ENCODE data around the gene TSHZ2. TPM values are rescaled to one million over a fixed set of nuclear protein-coding genes. Genes with fewer than 3 reads are reported as not detected.
"Not testable (repeated sequence)": the region's sequence is repeated elsewhere in the genome, so short reads cannot be mapped to it uniquely, and the experiment has no call there.

TSHZ2 gene
- total RNA-seq, 6 experiments from 2014 or later, result 14.2 to 28.1 (median 21.0) TPM

GRCh38 chr20:53428588-53428987 lies 456.4 kb downstream of the TSHZ2 start:
- intact Hi-C loops (cut with DNase I), result no loop called here
- Histone ChIP-seq H3K4me3 (no peak overlapping the region), H3K27me3 (no peaks in the 10 kb centered on the region), H3K27ac (no peak overlapping the region), H3K9me3 (no peaks in the 10 kb centered on the region), H3K36me3 (no peaks in the 10 kb centered on the region), H3K4me1 (peaks cover 0 to 5% (median 0%) of the 10 kb centered on the region in 4 donors)
- no peak for TF ChIP-seq POLR2A (IDR thresholded peaks at IDR 0.05)
- no peak for TF ChIP-seq CTCF (IDR thresholded peaks at IDR 0.05)
- WGBS (ENCODE audit: insufficient coverage, low coverage, low lambda C conversion rate, missing lambda C conversion rate), result 75% methylated on average over 3 of the region's 3 CpGs
- ATAC-seq (no peak), DNase-seq (no peak)

DNA sequence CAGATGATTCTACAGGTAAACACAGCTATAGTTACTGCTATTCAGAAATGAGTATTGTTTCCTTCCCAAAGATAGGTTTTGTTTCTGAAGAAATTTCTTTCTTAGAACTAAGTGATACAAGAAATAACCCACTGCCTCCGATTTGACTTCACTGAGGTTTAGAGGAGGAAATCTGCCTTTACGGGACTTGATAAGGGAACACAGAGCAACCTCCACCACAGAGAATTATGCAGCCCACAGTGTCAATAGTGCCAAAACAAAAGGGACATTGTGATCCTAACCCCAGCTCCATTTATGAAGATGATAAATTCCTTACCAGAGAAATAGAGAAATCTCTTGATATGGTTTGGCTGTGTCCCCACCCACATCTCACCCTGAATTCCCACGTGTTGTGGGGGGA lies 456.8 kb downstream of the TSHZ2 start:
- H3K4me3 ChIP-seq, result no peak overlapping the region
- H3K27ac ChIP-seq, result no peak overlapping the region
- intact Hi-C loops (cut with DNase I), result no loop called here
- ATAC-seq, result no peak
- no peaks in the 10 kb centered on the region for H3K36me3 ChIP-seq
- WGBS (ENCODE audit: insufficient coverage, low coverage, low lambda C conversion rate, missing lambda C conversion rate), result 53% methylated on average over 3 of the region's 3 CpGs
- H3K9me3 ChIP-seq, result no peaks in the 10 kb centered on the region
- peaks cover 0 to 5% (median 0%) of the 10 kb centered on the region in 4 donors for H3K4me1 ChIP-seq
- H3K27me3 ChIP-seq, result no peaks in the 10 kb centered on the region
- no peak for TF ChIP-seq POLR2A (IDR thresholded peaks at IDR 0.05)
- TF ChIP-seq CTCF (IDR thresholded peaks at IDR 0.05), result no peak
- no peak for DNase-seq

- ATAC-seq, result no peak
- intact Hi-C loops (cut with DNase I), result no loop called here
- TF ChIP-seq CTCF (IDR thresholded peaks at IDR 0.05) (no peak), POLR2A (IDR thresholded peaks at IDR 0.05) (no peak)
- Histone ChIP-seq H3K9me3 (no peaks in the 10 kb centered on the region), H3K4me3 (no peak overlapping the region), H3K36me3 (no peaks in the 10 kb centered on the region), H3K27me3 (no peaks in the 10 kb centered on the region), H3K27ac (no peak overlapping the region), H3K4me1 (no peaks in the 10 kb centered on the region)
- WGBS (ENCODE audit: insufficient coverage, low coverage, low lambda C conversion rate, missing lambda C conversion rate), result 81% methylated on average over 9 of the region's 10 CpGs
- no peak for DNase-seq
These were observed 462.5 kb downstream of the TSHZ2 start for GRCh38 chr20:53434662-53435061.

DNA sequence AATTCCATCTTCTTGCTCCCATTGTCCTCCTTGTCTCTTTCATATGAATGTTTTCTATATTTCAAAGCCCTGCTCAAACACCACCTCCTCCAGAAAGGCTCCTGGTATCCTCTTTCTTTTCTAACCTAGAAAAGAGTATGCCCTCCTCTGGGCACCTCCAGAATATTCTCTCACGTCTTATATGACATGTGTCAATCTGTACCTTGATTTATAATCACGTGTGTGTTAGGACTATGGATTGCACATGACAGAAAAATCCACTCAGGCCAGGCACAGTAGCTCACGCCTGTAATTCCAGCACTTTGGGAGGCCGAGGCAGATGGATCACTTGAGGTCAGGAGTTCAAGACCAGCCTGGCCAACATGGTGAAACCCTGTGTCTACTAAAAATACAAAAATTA lies 464.8 kb downstream of the TSHZ2 start:
- H3K4me3 ChIP-seq; H3K27ac ChIP-seq; H3K36me3 ChIP-seq; ATAC-seq; H3K27me3 ChIP-seq; H3K4me1 ChIP-seq; DNase-seq; intact Hi-C loops (cut with DNase I); H3K9me3 ChIP-seq: not testable (repeated sequence)
- WGBS (ENCODE audit: insufficient coverage, low coverage, low lambda C conversion rate, missing lambda C conversion rate), result 88% methylated on average over 4 of the region's 4 CpGs

- H3K27ac ChIP-seq, result no peak overlapping the region
- intact Hi-C loops (cut with DNase I), result no loop called here
- no peak for DNase-seq
- H3K4me3 ChIP-seq, result no peak overlapping the region
- ATAC-seq, result no peak
- no peaks in the 10 kb centered on the region for H3K36me3 ChIP-seq
- TF ChIP-seq POLR2A (IDR thresholded peaks at IDR 0.05) (no peak), CTCF (IDR thresholded peaks at IDR 0.05) (no peak)
- no peaks in the 10 kb centered on the region for H3K4me1 ChIP-seq
- H3K27me3 ChIP-seq, result no peaks in the 10 kb centered on the region
- H3K9me3 ChIP-seq, result no peaks in the 10 kb centered on the region
- 92% methylated on average over 4 of the region's 4 CpGs for WGBS (ENCODE audit: insufficient coverage, low coverage, low lambda C conversion rate, missing lambda C conversion rate)
These were observed 466.2 kb downstream of the TSHZ2 start for GRCh38 chr20:53438368-53438767.
